MCF 10A (cell line): Measurements from ENCODE around the gene A2M. TPM values are rescaled to one million over a fixed set of nuclear protein-coding genes. Genes with fewer than 3 reads are reported as not detected.

Source experiments
- BruUV-seq: library from RNA; stranded (reverse); fragments of 400-500 nt; replicated peaks from 2 replicates; lab custom pipeline; 2021; lab: Mats Ljungman, UMichigan
- CTCF ChIA-PET: fragments of 300-600 bp; sonication (Branson Sonifier 250); formaldehyde crosslinking; extraction: SDS; loops from one replicate; lab custom pipeline; 2021; ENCODE audit warnings: antibody characterized with exemption, inconsistent platforms; lab: Yijun Ruan, JAX
- POLR2A ChIA-PET: fragments of 300-600, 350-650 bp; sonication (Branson Sonifier 250); formaldehyde crosslinking; extraction: SDS; loops from one replicate; lab custom pipeline; 2020; ENCODE audit warnings: antibody characterized with exemption, inconsistent platforms; lab: Yijun Ruan, JAX
- DNase-seq: peaks from one replicate; pipeline ENCODE4 v3.0.0-alpha.2; 2018; ENCODE audit not compliant: unreplicated experiment
- H3K27ac Mint-ChIP-seq: one replicate; pipeline ENCODE4 v1.8.0; 2022; ENCODE audit warnings: mild to moderate bottlenecking, low read depth, mixed read lengths; ENCODE audit not compliant: unreplicated experiment
- H3K27me3 Mint-ChIP-seq: one replicate; pipeline ENCODE4 v1.8.0; 2022; ENCODE audit warnings: mixed read lengths; ENCODE audit not compliant: insufficient read depth, unreplicated experiment
- H3K36me3 Mint-ChIP-seq: one replicate; pipeline ENCODE4 v1.8.0; 2022; ENCODE audit warnings: mild to moderate bottlenecking, moderate library complexity, mixed read lengths; ENCODE audit not compliant: insufficient read depth, unreplicated experiment
- H3K4me1 Mint-ChIP-seq: one replicate; pipeline ENCODE4 v1.8.0; 2022; ENCODE audit warnings: mixed read lengths; ENCODE audit not compliant: insufficient read depth, unreplicated experiment
- H3K4me3 Mint-ChIP-seq: one replicate; pipeline ENCODE4 v1.8.0; 2022; ENCODE audit warnings: mild to moderate bottlenecking, moderate library complexity, mixed read lengths; ENCODE audit not compliant: unreplicated experiment
- H3K9me3 Mint-ChIP-seq: one replicate; pipeline ENCODE4 v1.8.0; 2022; ENCODE audit warnings: mixed read lengths; ENCODE audit not compliant: unreplicated experiment
- CTCF ChIP-seq: fragments of 200-600 bp; IDR thresholded peaks from one replicate; pipeline ENCODE4 v1.8.0; 2022; ENCODE audit warnings: antibody characterized with exemption, mild to moderate bottlenecking; ENCODE audit not compliant: unreplicated experiment
- intact Hi-C: fragments of 100-400 bp; cut with micrococcal nuclease; formaldehyde crosslinking; loops from 2 replicates; pipeline ENCODE4 v1.14.1; 2022
- total RNA-seq: library from RNA; stranded (reverse); gene quantifications from 2 replicates; pipeline ENCODE4 v1.2.3, GENCODE V29; 2022

Gene A2M
- total RNA-seq, 1 experiment from 2014 or later: not detected

GRCh38 chr12:9081667-9082427 lies 33.9 kb downstream of the A2M start:
- peaks cover 27% of the 10 kb centered on the region for H3K9me3 Mint-ChIP-seq
- POLR2A ChIA-PET: no interaction called here
- no peak for DNase-seq
- CTCF ChIA-PET: interaction anchor here (1.1 kb wide), 1 partner anchor 53 kb away, joined by 3 read pairs; no protein-coding TSS in a partner anchor
- TF ChIP-seq CTCF: no peak
- no peaks in the 10 kb centered on the region for H3K36me3 Mint-ChIP-seq
- intact Hi-C loops: no loop called here
- H3K4me3 Mint-ChIP-seq: no peak overlapping the region
- no peaks in the 10 kb centered on the region for H3K27me3 Mint-ChIP-seq
- no peak overlapping the region for H3K27ac Mint-ChIP-seq
- BruUV-seq: no TSS peak
- H3K4me1 Mint-ChIP-seq: no peaks in the 10 kb centered on the region

GRCh38 chr12:9079883-9080675 lies 35.6 kb downstream of the A2M start:
- H3K27me3 Mint-ChIP-seq: no peaks in the 10 kb centered on the region

GRCh38 chr12:9079082-9079481 lies 36.6 kb downstream of the A2M start:
- ChIA-PET CTCF (interaction anchor here (0.6 to 1.4 kb wide), 5 partner anchors 14 to 196 kb away, joined by 3 to 6 read pairs (median 3); no protein-coding TSS in a partner anchor), POLR2A (no interaction called here)
- Mint-ChIP-seq H3K27me3 (no peaks in the 10 kb centered on the region), H3K36me3 (no peaks in the 10 kb centered on the region), H3K9me3 (peaks cover 10% of the 10 kb centered on the region), H3K27ac (no peak overlapping the region), H3K4me3 (no peak overlapping the region), H3K4me1 (no peaks in the 10 kb centered on the region)
- intact Hi-C loops: no loop called here
- TF ChIP-seq CTCF: no peak
- BruUV-seq: no TSS peak
- DNase-seq: no peak

More at GRCh38 chr12:9079883-9080675, 35.6 kb downstream of the A2M start:
- H3K4me1 Mint-ChIP-seq: no peaks in the 10 kb centered on the region
- no peak overlapping the region for H3K27ac Mint-ChIP-seq
- peaks cover 20% of the 10 kb centered on the region for H3K9me3 Mint-ChIP-seq
- POLR2A ChIA-PET: interaction anchor here (0.5 kb wide), 1 partner anchor 1342 kb away, joined by 4 read pairs; no protein-coding TSS in a partner anchor
- intact Hi-C loops: no loop called here
- BruUV-seq: no TSS peak
- CTCF ChIA-PET: interaction anchor here (0.6 to 1.4 kb wide), 4 partner anchors 15 to 181 kb away, joined by 3 to 6 read pairs (median 3); no protein-coding TSS in a partner anchor
- H3K36me3 Mint-ChIP-seq: no peaks in the 10 kb centered on the region
- H3K4me3 Mint-ChIP-seq: no peak overlapping the region
- no peak for TF ChIP-seq CTCF
- DNase-seq: no peak
